HL-60 (cell line): ENCODE data around the gene ATF6B.

Source experiments
- DNase-seq, 2 experiments: peaks; one replicate each; pipeline ENCODE4 v3.0.0-alpha.2; 2010 to 2020; ENCODE audit warnings: low read depth in 1 of 2, low spot score in 1 of 2
- H3K27ac ChIP-seq: fragments of 250-450 bp; sonication (Bioruptor Pico); replicated peaks from 2 replicates; pipeline ENCODE4 v1.5.1; 2020; ENCODE audit warnings: mild to moderate bottlenecking, moderate library complexity
- H3K27me3 ChIP-seq: fragments of 250-450 bp; sonication (Bioruptor Pico); 2 replicates; pipeline ENCODE4 v1.5.1; 2021; ENCODE audit warnings: mild to moderate bottlenecking, moderate library complexity; ENCODE audit not compliant: insufficient read depth, poor library complexity, severe bottlenecking
- H3K4me3 ChIP-seq: replicated peaks from 2 replicates; pipeline ENCODE4 v1.5.1; 2011; ENCODE audit warnings: mild to moderate bottlenecking, control low read depth, low read length; ENCODE audit not compliant: insufficient read depth
- GABPA ChIP-seq: IDR thresholded peaks from 2 replicates; pipeline ENCODE4 v1.6.1; 2012; ENCODE audit warnings: low read depth
- POLR2AphosphoS5 ChIP-seq: IDR thresholded peaks from 2 replicates; pipeline ENCODE4 v1.6.1; 2012; ENCODE audit warnings: low read depth
- SPI1 ChIP-seq: IDR thresholded peaks from 2 replicates; pipeline ENCODE4 v1.6.1; 2012; ENCODE audit warnings: low read depth, mild to moderate bottlenecking, borderline replicate concordance
- TF ChIP-seq, protein P1 (sequence below): IDR thresholded peaks from 2 replicates; pipeline ENCODE4 v1.6.1; 2012; ENCODE audit warnings: low read depth; ENCODE audit not compliant: insufficient replicate concordance
- TF ChIP-seq, protein P2 (sequence below): IDR thresholded peaks from one replicate; pipeline ENCODE4 v1.5.1; 2011; ENCODE audit warnings: low read length, control low read depth, inconsistent platforms; ENCODE audit not compliant: insufficient read depth

Gene ATF6B

DNA sequence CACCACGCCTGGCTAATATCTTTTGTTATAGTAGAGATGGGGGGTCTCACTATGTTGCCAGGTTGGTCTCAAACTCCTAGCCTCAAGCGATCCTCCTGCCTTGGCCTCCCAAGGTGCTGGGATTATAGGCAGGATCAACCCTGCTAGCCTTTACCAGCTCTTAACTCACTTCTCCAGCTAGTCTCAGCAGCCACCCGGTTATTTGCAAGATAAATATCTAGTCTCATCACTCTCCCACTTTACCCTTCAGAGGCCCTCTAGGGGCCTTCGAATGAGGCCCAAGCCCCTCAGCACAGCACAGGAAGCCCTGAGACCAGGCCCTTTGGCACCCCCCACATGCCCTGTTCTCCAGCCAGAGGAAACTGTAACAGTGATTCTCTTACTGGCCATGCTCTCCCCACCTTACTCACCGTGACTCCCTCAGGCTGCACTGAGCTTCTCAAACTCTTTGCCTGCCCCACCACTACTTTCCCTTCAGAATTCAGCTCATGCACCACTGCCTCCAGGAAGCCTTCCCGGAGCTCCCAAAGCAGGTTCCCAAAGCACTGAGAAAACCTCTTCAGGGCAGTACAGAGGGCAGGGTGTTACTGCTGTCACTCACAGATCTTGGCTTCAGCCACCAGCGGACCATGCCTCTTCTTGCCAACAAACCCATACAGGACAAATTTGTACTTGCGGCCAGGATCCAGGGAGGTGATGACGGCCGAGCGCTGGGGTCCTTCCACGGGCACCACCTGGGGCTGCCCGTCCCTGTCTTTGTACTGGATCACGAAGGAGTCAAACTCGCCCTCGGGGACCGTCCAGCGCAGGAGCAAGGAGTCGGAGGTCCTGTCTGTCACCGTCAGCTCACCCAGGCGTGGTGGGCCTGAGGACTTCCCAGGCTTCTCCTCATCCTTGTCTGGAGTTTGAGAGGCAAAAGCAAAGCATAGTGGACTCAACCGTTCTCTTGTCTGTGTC is 44.0 kb downstream of the ATF6B start:
- Histone ChIP-seq H3K4me3 (no peak overlapping the region), H3K27me3 (peaks cover 38% of the 10 kb centered on the region), H3K27ac (no peak overlapping the region)
- TF ChIP-seq, protein P1, sequence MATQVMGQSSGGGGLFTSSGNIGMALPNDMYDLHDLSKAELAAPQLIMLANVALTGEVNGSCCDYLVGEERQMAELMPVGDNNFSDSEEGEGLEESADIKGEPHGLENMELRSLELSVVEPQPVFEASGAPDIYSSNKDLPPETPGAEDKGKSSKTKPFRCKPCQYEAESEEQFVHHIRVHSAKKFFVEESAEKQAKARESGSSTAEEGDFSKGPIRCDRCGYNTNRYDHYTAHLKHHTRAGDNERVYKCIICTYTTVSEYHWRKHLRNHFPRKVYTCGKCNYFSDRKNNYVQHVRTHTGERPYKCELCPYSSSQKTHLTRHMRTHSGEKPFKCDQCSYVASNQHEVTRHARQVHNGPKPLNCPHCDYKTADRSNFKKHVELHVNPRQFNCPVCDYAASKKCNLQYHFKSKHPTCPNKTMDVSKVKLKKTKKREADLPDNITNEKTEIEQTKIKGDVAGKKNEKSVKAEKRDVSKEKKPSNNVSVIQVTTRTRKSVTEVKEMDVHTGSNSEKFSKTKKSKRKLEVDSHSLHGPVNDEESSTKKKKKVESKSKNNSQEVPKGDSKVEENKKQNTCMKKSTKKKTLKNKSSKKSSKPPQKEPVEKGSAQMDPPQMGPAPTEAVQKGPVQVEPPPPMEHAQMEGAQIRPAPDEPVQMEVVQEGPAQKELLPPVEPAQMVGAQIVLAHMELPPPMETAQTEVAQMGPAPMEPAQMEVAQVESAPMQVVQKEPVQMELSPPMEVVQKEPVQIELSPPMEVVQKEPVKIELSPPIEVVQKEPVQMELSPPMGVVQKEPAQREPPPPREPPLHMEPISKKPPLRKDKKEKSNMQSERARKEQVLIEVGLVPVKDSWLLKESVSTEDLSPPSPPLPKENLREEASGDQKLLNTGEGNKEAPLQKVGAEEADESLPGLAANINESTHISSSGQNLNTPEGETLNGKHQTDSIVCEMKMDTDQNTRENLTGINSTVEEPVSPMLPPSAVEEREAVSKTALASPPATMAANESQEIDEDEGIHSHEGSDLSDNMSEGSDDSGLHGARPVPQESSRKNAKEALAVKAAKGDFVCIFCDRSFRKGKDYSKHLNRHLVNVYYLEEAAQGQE: no peak
- TF ChIP-seq POLR2AphosphoS5: no peak
- TF ChIP-seq SPI1: no peak
- TF ChIP-seq, protein P2, sequence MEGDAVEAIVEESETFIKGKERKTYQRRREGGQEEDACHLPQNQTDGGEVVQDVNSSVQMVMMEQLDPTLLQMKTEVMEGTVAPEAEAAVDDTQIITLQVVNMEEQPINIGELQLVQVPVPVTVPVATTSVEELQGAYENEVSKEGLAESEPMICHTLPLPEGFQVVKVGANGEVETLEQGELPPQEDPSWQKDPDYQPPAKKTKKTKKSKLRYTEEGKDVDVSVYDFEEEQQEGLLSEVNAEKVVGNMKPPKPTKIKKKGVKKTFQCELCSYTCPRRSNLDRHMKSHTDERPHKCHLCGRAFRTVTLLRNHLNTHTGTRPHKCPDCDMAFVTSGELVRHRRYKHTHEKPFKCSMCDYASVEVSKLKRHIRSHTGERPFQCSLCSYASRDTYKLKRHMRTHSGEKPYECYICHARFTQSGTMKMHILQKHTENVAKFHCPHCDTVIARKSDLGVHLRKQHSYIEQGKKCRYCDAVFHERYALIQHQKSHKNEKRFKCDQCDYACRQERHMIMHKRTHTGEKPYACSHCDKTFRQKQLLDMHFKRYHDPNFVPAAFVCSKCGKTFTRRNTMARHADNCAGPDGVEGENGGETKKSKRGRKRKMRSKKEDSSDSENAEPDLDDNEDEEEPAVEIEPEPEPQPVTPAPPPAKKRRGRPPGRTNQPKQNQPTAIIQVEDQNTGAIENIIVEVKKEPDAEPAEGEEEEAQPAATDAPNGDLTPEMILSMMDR: no peak
- TF ChIP-seq GABPA: no peak
- no peak for DNase-seq

DNA sequence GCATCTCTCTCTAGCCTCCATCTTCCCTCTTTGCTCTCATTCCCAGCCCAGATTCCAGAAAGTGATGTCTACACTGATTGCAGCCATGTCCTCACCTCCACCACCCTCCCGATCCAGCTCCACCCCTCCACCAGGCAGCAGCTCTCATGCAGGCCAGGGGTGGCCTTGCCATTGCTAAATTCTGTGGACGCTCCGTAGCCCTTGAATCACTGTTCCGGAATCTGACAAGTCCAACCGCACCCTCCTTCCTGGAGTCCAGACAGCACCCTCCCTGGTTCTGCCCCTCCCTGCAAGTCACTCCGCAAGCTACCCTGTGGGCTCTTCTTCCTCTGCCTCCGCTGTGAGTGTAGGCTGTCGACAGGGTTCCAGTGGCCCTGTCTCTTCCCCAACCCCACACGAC is 45.1 kb downstream of the ATF6B start:
- TF ChIP-seq GABPA: no peak
- TF ChIP-seq, protein P2: no peak
- TF ChIP-seq SPI1: no peak
- TF ChIP-seq POLR2AphosphoS5: no peak
- TF ChIP-seq, protein P1: no peak
- Histone ChIP-seq H3K27ac (no peak overlapping the region), H3K27me3 (peaks cover 27% of the 10 kb centered on the region), H3K4me3 (no peak overlapping the region)
- DNase-seq: no peak

DNA sequence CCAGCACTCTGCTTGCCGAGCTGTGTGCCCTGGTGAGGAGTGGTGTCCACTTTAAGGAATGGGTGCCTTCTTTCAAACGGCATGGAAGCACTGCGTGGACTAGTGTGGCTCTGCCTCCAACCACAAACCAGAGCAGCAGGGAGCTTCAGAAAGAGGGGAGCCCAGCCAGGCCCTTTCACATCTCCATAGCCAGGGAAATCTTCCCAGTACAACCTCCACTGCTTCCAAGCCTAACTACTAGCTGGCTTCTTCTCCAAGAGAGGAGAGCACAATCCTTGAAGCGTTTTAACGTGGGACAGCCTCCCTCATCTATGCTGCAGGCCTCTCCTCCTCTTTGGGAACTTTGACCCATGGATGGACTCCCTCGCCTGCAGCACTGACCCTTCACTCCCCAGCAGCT is 45.6 kb downstream of the ATF6B start:
- Histone ChIP-seq H3K4me3 (no peak overlapping the region), H3K27me3 (peaks cover 26% of the 10 kb centered on the region), H3K27ac (no peak overlapping the region)
- TF ChIP-seq, protein P2: no peak
- TF ChIP-seq, protein P1: no peak
- TF ChIP-seq SPI1: no peak
- no peak for TF ChIP-seq POLR2AphosphoS5
- no peak for TF ChIP-seq GABPA
- no peak for DNase-seq
